GM12801 (cell line): ENCODE measurements around the gene NXPE3.

Experiments used
- TF ChIP-seq, protein P1 (sequence below): IDR thresholded peaks from one replicate; pipeline ENCODE4 v1.5.1; 2011; ENCODE audit warnings: control low read depth; ENCODE audit not compliant: insufficient read length; ENCODE audit errors: extremely low read depth

Gene NXPE3

DNA sequence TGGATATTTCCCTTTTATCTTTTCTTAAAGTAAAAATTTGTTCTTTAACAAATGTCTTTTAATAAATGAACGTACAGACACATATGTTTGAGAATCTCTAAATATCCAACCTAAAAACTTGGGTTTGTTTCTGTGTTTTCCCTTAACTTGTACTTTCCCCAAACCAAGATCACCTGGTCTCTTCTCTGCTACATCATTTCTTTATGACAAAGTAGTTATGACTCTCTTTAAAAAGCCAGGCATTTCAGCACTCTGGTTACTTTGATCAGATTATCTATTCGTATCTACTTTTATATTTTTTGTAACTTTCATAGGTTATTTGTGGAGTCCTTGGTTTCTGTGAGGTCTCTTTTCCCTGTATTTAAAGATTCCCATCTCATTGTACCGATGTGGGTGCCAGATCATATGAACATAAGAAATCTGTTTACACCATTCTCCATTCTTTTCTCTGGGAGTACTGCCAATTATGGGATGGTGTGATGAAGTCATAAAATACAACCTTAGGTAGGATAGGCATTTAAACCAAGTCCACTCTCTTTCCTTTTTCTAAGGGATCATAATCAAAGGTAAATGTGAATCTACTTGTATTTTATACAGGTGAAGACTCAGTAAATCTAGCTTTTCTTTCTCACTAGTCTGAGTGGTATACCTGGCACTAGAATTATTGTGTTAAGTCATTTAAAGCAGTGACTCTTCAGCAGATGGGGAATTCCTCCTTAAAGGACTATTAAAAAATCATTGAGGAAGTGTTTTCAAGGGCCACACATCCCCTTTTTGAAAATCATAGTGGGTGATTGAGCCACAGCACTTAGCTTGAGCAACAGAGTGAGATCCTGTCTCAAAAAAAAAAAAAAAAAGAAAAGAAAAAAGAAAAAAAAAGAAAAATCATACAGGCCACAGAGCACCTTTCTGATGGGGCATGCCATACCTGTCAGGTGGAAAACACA, 57.9 kb downstream of the NXPE3 start:
- TF ChIP-seq, protein P1, sequence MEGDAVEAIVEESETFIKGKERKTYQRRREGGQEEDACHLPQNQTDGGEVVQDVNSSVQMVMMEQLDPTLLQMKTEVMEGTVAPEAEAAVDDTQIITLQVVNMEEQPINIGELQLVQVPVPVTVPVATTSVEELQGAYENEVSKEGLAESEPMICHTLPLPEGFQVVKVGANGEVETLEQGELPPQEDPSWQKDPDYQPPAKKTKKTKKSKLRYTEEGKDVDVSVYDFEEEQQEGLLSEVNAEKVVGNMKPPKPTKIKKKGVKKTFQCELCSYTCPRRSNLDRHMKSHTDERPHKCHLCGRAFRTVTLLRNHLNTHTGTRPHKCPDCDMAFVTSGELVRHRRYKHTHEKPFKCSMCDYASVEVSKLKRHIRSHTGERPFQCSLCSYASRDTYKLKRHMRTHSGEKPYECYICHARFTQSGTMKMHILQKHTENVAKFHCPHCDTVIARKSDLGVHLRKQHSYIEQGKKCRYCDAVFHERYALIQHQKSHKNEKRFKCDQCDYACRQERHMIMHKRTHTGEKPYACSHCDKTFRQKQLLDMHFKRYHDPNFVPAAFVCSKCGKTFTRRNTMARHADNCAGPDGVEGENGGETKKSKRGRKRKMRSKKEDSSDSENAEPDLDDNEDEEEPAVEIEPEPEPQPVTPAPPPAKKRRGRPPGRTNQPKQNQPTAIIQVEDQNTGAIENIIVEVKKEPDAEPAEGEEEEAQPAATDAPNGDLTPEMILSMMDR, result no peak

DNA sequence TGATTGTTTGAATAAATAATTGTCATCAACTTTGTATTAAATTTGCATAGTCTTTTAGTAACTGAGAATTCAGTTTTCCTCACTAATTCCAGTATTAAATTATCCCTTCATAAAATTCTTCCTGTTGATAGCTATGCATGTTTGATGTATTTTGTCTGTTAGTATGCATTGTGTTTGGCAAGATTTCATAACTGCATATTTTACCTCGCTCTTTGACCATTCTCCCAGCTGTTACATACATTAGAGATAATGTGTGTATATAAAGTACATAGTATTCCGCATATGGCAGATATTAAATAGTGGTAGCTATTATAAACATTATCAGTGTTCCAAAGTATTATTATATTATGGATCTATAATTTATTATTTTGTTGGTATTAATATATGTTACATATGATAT, 59.7 kb downstream of the NXPE3 start:
- TF ChIP-seq, protein P1, result no peak

- TF ChIP-seq, protein P1, result no peak
Measured at GRCh38 chr3:101840066-101840465, 61.1 kb downstream of the NXPE3 start.

DNA sequence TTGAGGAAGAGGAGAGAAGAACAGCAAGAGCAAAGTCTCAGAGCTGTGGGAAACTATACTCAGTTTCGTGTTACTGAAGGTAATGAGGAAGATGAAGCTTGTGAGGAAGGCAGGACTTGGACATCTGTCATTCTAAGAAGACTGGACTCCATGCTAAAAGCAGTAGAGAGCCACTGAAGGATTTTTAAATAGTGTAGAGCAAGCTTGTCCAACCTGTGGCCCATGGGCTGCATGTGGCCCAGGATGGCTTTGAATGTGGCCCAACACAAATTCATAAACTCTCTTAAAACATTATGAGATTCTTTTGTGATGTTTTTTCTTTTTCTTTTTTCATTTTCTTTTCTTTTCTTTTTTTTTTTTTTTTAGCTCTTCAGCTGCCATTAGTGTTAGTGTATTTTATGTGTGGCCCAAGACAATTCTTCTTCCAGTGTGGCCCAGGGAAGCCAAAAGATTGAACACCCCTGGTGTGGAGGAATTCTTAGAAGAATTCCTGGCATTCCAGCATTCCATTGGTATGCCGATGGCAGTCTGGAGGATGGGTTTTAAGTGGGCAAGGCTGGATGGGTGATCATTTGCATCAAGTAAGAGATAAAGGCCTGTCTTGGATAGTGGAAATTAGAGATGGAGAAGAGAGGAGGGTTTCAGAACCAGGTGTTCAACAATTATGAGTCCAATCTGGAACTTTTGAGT, 63.4 kb downstream of the NXPE3 start:
- TF ChIP-seq, protein P1, result no peak

DNA sequence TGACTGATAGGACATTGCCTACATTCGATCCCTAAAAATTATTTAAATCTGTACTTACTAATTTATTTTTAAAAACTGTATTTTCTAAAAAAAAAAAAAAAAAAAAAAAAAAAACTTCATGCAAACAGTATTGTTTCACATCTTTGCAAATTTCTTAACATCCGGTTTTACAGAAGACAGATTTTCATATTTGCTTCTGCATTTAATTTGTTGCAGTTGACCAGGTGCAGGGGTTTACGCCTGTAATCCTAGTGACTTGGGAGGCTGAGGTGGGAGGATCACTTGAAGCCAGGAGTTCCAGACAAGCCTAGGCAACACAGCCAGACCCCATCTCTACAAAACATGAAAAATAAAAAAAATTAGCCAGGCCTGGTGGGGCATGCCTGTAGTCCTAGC, 63.9 kb downstream of the NXPE3 start:
- TF ChIP-seq, protein P1, result no peak

GRCh38 chr3:101845425-101845824, 66.4 kb downstream of the NXPE3 start:
- TF ChIP-seq, protein P1, result no peak

- TF ChIP-seq, protein P1, result no peak
Measured at GRCh38 chr3:101846709-101847108, 67.7 kb downstream of the NXPE3 start.
